B cell (primary cell): Measurements from ENCODE around the gene SIK3.

Experiments
- EZH2 ChIP-seq: IDR thresholded peaks from 2 replicates; pipeline ENCODE4 v1.6.1; 2012; ENCODE audit warnings: borderline replicate concordance, low read depth, mild to moderate bottlenecking, moderate library complexity, low read length; ENCODE audit not compliant: insufficient read depth, poor library complexity, severe bottlenecking
- TF ChIP-seq, protein P1 (sequence below): fragments of 200-600 bp; IDR thresholded peaks from one replicate; pipeline ENCODE4 v1.8.0; 2022; ENCODE audit warnings: antibody characterized with exemption, mild to moderate bottlenecking

DNA sequence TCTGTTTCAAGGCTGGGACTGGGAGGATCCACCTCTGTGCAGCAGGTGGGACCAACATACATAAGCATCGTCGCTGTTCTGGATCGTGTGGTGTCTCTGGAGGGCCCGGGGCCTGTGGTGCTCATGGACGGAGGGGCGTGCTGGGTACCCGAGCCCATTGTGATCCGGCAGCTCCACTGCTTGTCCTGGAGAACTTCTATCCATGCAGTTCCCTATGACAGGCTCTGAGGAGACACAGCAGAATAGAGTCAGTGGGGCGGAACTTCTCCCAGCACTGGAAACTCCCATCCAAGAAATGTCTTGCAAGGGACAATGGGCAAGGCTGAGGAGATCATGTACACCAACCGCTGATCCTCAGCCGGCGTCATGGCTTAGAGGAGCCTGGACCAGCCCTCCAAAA lies 249.2 kb downstream of the SIK3 start:
- TF ChIP-seq, protein P1, sequence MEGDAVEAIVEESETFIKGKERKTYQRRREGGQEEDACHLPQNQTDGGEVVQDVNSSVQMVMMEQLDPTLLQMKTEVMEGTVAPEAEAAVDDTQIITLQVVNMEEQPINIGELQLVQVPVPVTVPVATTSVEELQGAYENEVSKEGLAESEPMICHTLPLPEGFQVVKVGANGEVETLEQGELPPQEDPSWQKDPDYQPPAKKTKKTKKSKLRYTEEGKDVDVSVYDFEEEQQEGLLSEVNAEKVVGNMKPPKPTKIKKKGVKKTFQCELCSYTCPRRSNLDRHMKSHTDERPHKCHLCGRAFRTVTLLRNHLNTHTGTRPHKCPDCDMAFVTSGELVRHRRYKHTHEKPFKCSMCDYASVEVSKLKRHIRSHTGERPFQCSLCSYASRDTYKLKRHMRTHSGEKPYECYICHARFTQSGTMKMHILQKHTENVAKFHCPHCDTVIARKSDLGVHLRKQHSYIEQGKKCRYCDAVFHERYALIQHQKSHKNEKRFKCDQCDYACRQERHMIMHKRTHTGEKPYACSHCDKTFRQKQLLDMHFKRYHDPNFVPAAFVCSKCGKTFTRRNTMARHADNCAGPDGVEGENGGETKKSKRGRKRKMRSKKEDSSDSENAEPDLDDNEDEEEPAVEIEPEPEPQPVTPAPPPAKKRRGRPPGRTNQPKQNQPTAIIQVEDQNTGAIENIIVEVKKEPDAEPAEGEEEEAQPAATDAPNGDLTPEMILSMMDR = no peak
- no peak for TF ChIP-seq EZH2
